Activated CD8-positive, alpha-beta memory T cell treated with anti-CD3 and anti-CD28 coated beads, Interleukin-2, amount 50 U/mL, for 24 hours (primary cell): ENCODE measurements around the gene SMCP.

Source experiments
- DNase-seq: peaks from one replicate; pipeline ENCODE4 v3.0.0-alpha.2; 2020; ENCODE audit errors: extremely low read depth

Gene SMCP

DNA sequence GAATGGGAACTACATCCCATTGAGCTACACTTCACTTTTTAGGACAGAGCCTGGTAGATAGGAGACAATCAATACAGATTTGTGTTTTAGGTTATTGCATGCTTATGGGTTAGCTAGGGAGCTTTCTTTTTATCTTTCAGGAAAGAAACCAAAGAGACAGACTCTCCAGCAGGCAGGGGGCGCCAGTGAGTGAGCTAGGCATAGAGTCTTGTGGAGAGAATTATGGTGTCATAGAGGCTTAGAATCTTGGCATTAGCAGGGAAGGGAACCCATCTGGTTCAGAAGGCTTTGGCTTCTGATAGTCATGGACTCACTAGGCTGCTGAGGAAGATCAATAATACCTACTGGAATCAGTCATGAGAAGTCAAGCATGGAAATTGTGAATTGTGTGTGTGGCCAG, at the start of gene SMCP:
Gene SMCP, plus strand, starts transcription at position 281 of the 400 bp plus-strand sequence. CDS start 6,101 bp downstream, outside the sequence.
- DNase-seq = no peak

DNA sequence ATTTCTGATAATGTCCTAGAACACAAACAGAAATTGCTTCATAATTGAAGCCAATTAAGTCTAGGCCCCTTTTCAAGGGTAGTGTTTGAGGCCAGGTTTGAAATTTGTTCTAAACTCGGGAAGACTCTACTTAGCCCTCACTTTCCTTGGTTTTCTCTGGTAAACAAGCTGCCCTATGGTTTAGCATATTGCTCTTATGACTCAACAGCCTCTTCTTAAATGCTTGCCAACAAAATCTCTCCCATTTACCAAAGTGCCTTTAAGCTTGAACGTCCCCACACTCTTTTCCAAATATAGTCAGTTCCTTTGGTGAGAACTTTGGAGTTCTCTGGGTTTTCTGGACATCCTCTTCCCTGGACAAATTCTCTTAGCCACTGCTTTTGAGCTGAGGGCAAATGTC, 41.3 kb upstream of the SMCP start:
- no peak for DNase-seq

- no peak for DNase-seq
Measured at GRCh38 chr1:152842556-152842955, 35.6 kb upstream of the SMCP start, which contains the start of gene LCE6A. Gene LCE6A (plus strand): TSS chr1:152842856. CDS start chr1:152843521, 665 bp downstream.

- DNase-seq = no peak
Measured at GRCh38 chr1:152855661-152856060, 22.5 kb upstream of the SMCP start.

DNA sequence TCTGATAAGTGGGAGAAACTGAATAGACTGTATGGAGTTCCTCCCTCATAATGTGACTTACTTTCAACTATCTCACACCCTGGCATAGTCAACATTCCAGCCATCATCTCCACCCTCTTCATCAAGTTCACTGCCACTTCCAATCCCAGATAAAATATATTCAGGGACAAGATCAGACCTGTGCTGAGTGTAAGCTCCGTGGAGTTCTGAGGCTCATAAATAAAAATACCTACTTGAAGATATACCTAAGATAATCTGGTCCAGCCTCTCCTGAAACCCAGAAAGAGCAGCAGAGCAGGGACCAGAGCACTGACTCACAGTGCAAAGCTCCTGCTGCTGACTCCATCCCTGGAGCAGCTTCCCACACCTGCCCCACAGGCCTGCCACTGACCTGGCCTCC, 20.1 kb upstream of the SMCP start:
- no peak for DNase-seq

DNA sequence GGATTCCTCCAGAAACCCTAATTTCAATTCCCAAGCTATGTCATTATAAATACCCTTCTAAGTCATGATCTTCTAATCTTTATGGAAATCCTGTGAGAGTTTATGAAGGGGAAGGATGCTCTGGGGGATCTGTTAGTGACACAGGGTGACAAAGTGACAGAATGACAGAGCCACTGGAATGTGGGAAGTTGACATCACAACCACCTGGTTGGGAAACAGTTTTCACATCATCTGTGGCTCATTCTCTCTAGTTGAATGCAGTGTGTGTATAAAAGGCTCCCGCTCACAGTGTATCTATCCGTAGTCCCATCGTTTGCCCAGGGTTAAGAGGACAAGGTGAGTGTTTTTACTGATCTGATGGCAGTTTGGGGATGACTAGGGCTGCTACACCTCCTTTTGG, 18.4 kb upstream of the SMCP start, which contains the start of gene LCE7A:
Gene LCE7A, plus strand, starts transcription at position 301 of the 400 bp plus-strand sequence. CDS start 702 bp downstream, outside the sequence.
- DNase-seq = no peak

DNA sequence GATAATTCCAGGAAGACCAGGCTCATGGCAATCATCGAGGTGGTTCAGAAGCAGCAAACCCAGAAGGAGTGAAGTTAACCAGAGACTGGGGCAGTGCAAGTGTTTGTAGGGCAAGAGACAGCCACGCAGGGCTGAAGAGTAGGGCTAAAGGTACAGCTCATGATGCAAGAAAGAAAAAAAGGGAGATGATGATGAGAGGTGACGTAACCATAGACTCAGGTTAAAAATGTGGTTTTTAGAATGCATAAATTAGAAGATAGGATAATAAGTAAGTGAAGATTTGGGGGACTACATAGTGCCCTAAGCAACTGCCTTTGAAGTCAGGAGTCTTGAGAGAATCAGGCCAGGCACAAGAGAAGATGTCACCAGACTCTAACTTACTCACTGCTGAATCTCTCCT, 18.0 kb upstream of the SMCP start:
- no peak for DNase-seq

DNA sequence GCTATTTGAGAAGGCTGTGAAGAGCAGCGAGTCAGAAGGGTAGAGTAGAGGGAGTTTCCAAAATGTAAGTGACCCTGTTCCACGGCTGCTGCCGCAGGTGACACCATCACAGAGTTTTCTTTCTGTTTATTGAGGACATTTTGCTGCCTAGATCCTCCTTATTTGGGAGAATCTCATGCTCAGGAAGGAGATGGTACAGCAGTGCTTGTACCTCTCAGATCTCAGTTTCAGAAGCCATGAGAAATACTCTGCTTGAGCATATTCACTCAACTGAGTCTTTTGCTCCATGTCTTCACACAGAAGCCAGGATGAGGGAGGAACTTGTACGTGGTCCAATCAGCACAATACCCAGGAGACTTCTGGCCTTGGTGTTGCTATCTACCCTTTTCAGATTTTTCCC, 16.7 kb upstream of the SMCP start:
- no peak for DNase-seq

- no peak for DNase-seq
Measured at GRCh38 chr1:152864443-152864842, 13.7 kb upstream of the SMCP start.

GRCh38 chr1:152866321-152866720, 11.8 kb upstream of the SMCP start:
- no peak for DNase-seq

GRCh38 chr1:152869808-152870419, 8.2 kb upstream of the SMCP start:
- DNase-seq = peak; percentile 12

DNA sequence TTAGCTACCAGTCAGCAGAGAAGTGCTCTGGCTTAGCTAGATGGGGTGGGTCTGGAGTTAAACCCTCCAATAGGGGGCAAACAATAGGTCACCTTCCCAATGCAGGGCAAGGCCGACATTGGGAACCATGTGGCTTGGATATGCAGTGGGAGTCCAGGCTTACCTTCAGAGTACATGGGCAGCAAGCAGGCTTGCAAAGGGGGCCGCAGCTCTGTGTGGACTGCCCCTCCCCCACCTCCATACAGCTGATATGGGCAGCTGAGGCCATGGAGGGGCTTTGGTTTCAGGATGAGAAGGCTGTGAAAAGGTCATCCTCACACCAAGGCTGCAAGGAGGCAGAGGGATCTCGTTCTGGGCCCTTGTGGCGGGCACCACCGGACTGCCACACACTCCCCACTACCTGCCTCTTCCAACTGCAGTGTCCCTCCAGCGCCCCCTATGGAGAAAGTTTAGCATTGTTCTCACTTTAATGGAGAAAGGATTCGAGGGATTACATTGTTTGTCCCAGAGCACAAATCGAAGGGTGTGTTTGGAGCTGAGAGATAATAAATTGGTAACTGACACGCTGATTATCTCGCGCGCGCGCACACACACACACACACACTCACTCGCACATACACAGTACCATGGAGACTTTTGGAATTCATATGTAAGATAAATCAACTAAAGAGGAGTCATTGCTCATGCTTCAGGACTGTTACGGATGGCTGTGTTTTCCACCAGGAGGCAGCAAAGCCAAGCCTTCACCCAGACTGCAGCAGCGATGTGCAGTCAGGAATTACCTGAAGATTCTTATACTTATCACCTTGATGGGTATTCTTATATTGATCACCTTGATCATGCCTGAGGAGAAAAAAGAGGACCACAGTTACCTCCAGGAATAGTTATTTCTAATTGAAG, 7.0 kb upstream of the SMCP start:
- no peak for DNase-seq

- DNase-seq = no peak
Measured at GRCh38 chr1:152871731-152872126, 6.4 kb upstream of the SMCP start.

GRCh38 chr1:152873495-152873894, 4.6 kb upstream of the SMCP start:
- DNase-seq = no peak

- no peak for DNase-seq
Measured at GRCh38 chr1:152876827-152877226, 1.3 kb upstream of the SMCP start.

- DNase-seq = no peak
Measured at GRCh38 chr1:152879559-152880198, 1.6 kb downstream of the SMCP start.

- DNase-seq = no peak
Measured at GRCh38 chr1:152880316-152880715, 2.2 kb downstream of the SMCP start.

- DNase-seq = no peak
Measured at GRCh38 chr1:152880907-152881306, 2.8 kb downstream of the SMCP start.

DNA sequence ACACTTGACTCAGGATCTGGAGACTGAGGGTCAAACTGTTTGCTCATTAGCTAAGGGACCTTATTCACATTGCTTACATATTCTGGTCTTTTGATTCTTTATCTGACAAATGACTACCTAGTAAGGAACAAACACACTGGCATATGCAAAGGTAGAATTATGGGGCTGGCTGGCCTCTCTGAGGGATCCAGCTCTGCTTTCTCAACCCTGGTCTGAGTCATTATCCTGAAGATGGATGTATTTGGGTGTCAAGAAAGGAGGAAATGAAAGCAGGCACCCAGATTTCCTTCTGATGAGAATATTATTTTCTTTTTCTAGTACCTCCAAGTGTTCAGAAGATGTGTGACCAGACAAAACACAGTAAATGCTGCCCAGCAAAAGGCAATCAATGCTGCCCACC, 6.0 kb downstream of the SMCP start:
- no peak for DNase-seq

- DNase-seq = no peak
Measured at GRCh38 chr1:152884506-152884905, 6.4 kb downstream of the SMCP start.

GRCh38 chr1:152884966-152885624, 7.0 kb downstream of the SMCP start:
- no peak for DNase-seq

DNA sequence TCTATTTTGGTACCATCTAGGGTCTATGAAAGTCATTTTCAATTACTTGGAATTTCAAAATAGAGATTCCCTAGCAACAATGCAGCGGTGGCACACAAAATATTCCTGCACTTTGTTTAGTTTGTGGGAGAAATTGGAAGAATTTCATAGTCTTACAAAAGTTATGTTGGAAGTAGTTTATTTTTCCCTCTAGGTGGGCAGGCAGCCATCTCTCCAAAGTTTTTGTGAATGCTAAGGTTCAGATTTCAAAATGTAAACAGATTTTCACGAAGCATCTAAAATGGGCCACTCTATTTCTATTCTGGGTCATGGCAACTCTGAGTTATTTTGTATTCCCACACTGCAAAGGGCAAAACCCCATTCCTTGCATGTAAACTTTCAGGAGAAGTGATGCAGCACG, 8.0 kb downstream of the SMCP start:
- no peak for DNase-seq
